Mucosa of rectum (tissue), 2 donors: ENCODE measurements around the gene LIMS2.

Experiments
- H3K27ac ChIP-seq, 2 donors: one replicate each; pipeline ENCODE4 v1.7.0; 2013; ENCODE audit warnings: inconsistent platforms in 2 of 2, low read depth in 2 of 2, low read length in 2 of 2
- H3K27me3 ChIP-seq, 2 donors: one replicate each; pipeline ENCODE4 v1.7.0; 2013; ENCODE audit warnings: low read length in 2 of 2; ENCODE audit not compliant: control insufficient read depth in 2 of 2, insufficient read depth in 2 of 2
- H3K36me3 ChIP-seq, 2 donors: one replicate each; pipeline ENCODE4 v1.7.0; 2013; ENCODE audit warnings: low read length in 2 of 2; ENCODE audit not compliant: control insufficient read depth in 2 of 2, insufficient read depth in 2 of 2
- H3K4me1 ChIP-seq, 2 donors: one replicate each; pipeline ENCODE4 v1.7.0; 2013; ENCODE audit warnings: low read length in 2 of 2, mild to moderate bottlenecking in 1 of 2; ENCODE audit not compliant: control insufficient read depth in 2 of 2, insufficient read depth in 2 of 2
- H3K4me3 ChIP-seq, 2 donors: one replicate each; pipeline ENCODE4 v1.7.0; 2013; ENCODE audit warnings: low read length in 2 of 2
- H3K9ac ChIP-seq, 2 donors: one replicate each; pipeline ENCODE4 v1.7.0; 2013; ENCODE audit warnings: low read length in 2 of 2, low read depth in 1 of 2, mild to moderate bottlenecking in 1 of 2
- H3K9me3 ChIP-seq, 2 donors: one replicate each; pipeline ENCODE4 v1.7.0; 2013; ENCODE audit warnings: low read length in 2 of 2; ENCODE audit not compliant: control insufficient read depth in 2 of 2
- donor health status: healthy.
- donor health status: Normal muscosa, but diverticular disease.

Gene LIMS2

DNA sequence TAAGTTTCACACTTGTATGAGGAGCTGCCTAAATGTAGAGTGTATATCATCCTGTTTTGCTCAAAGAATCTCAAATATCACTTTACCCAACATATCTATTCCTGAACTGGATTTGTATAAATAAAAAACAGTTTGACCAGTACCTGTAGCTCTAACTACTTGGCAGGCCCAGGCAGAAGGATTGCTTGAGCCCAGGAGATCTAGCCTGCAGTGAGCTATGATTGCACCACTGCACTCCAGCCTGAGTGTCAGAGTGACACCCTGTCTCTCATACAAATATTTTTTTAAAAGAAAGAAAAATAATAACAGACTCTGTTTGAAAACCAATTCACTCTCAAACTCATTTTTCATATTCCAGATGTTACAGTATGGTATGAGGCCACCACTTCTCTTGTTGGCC lies 7.7 kb upstream of the LIMS2 start:
- H3K27ac ChIP-seq: no peak overlapping the region
- peaks cover 0 to 3% of the 10 kb centered on the region in 2 donors for H3K4me1 ChIP-seq
- no peak overlapping the region for H3K9ac ChIP-seq
- H3K27me3 ChIP-seq: peaks cover 0 to 6% of the 10 kb centered on the region in 2 donors
- no peaks in the 10 kb centered on the region for H3K36me3 ChIP-seq
- no peak overlapping the region for H3K4me3 ChIP-seq
- H3K9me3 ChIP-seq: no peaks in the 10 kb centered on the region

DNA sequence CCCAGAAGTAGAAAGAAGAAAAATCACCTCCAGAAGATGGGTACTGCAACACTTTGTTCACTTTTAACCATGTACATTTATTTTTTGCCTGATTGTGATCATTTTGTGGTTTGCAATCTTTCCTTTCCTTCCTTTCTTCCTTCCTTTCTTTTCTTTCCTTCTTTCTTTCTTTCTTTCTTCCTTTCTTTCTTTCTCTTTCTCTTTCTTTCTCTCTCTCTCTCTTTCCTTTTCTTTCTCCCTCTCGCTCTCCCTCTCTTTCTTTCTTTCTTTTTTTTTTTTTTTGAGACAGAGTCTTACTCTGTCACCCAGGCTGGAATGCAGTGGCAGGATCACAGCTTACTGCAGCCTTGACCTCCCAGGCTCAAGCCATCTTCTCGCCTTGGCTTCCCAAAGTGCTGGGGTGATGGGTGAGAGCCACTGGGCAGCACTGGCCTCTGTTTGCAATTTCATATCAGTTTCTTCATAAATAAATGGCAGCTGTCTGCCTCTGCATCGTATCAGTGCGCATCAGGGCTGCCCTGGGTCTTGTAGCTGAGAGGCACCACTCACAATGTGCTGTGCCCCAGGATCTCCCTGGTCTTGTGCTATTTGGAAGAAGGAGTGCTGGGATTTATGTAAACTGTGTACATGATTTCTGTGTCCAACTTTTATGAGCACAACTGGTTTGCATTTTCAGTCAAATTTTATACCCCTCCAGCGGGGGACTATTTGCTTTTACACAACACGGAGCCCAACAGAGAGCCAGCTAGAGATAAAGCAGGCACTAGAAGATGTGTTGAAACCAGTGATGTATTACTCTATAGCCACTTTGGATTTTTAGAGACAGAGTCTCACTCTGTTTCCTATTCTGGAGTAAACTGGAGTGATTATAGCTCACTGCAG lies 6.9 kb upstream of the LIMS2 start:
- Histone ChIP-seq H3K9ac (no peak overlapping the region), H3K4me1 (peaks cover 0 to 3% of the 10 kb centered on the region in 2 donors), H3K27me3 (peaks cover 0 to 12% of the 10 kb centered on the region in 2 donors), H3K27ac (no peak overlapping the region), H3K36me3 (no peaks in the 10 kb centered on the region), H3K4me3 (no peak overlapping the region), H3K9me3 (no peaks in the 10 kb centered on the region)

DNA sequence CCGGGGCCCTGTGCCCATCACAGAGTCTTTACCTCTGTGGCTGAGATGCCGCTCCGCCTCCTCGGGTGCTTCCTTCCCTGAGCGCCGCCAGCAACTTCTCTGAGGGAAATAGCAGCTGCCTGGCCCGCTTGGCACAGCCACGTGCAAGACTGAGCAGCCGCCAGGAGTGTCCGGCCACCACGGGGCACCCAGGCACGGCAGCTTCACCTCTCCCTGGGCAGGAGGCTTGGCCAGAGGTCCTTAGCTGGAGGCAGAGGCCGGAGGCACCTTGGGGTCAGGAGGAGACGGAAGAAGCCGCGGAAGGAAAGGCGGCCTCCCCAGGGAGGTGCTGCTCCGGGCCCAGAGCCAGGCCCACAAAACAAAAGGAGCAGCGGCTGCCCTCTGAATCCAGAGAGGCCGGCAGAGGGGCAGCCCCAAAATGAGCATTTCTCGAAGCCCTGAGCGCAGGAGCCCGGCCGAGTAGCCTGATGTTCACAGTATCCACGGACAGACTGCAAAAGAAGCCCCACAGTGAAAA lies 6.0 kb upstream of the LIMS2 start:
- Histone ChIP-seq H3K27ac (no peak overlapping the region), H3K4me1 (peaks cover 0 to 3% of the 10 kb centered on the region in 2 donors)

DNA sequence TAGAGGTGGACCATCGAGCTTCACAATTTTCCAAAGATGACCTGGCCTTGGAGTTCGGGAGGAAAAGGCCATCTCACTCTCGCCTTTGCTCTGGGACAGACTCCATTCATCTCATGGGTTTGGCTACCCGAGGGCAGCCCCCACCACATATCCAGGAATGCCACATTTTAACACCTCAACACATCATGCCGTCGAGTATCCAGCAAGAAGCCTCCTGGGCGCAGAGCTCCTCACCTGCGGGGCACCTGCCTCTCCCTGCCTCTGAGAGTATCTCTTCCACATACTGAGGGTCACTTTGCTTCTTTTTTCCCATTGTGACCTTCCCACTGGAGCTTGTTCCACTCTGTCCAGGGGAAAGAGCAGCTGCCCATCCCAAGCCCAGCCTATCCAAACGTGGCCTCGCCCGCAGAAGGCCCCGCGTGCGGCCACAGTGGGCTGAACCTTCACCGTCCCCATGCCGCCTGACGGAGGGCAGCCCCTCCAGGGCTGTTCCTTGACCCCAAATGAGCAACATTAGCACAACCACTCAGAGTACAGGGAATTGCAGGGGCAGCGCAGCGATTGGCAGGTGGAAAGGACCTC lies 5.5 kb upstream of the LIMS2 start:
- no peak overlapping the region for H3K4me3 ChIP-seq
- peaks cover 11 to 19% of the 10 kb centered on the region in 2 donors for H3K27me3 ChIP-seq
- peaks cover 0 to 3% of the 10 kb centered on the region in 2 donors for H3K4me1 ChIP-seq
- no peaks in the 10 kb centered on the region for H3K36me3 ChIP-seq
- no peak overlapping the region for H3K9ac ChIP-seq
- no peak overlapping the region for H3K27ac ChIP-seq
- H3K9me3 ChIP-seq: no peaks in the 10 kb centered on the region

More for the DNA sequence above, 6.0 kb upstream of the LIMS2 start:
- Histone ChIP-seq H3K9ac (no peak overlapping the region), H3K9me3 (no peaks in the 10 kb centered on the region), H3K36me3 (no peaks in the 10 kb centered on the region), H3K4me3 (no peak overlapping the region), H3K27me3 (peaks cover 7 to 16% of the 10 kb centered on the region in 2 donors)

DNA sequence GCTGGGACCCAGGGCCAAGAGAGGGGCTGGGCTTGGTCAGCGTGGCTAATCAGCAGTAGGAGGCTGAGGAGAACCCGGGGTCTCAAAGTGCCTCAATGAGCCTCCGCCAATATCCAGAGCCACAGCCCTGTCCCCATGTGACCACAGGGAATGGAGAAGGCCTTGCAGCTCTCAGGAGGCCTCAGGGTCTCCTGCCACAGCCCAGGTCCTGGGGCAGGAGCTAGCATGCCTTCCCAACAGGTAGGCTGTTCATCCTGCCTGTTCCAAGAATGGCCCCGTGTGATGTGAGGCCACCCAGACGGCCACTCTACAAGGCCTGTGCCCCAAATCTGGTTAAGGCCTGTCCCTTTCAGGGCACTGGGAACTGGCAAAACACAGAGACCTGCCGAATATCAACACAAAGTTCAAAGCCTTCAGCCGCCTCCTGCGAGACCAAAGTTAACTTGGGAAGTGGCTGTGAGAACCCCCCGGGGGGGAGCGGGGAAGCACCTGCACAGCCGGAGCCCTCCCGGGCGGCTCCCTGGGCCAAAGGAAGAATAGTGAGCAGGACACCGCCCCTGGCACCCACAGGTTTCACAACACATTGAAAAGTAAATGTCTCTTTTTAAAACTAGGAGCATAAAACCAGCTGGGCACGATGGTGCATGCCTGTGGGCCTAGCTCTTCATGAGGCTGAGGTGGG lies 4.5 kb upstream of the LIMS2 start:
- H3K27ac ChIP-seq: no peak overlapping the region
- peaks cover under 1 to 3% of the 10 kb centered on the region in 2 donors for H3K4me1 ChIP-seq
- H3K36me3 ChIP-seq: no peaks in the 10 kb centered on the region
- H3K27me3 ChIP-seq: peaks cover 14 to 23% of the 10 kb centered on the region in 2 donors
- no peak overlapping the region for H3K9ac ChIP-seq
- no peak overlapping the region for H3K4me3 ChIP-seq
- no peaks in the 10 kb centered on the region for H3K9me3 ChIP-seq

DNA sequence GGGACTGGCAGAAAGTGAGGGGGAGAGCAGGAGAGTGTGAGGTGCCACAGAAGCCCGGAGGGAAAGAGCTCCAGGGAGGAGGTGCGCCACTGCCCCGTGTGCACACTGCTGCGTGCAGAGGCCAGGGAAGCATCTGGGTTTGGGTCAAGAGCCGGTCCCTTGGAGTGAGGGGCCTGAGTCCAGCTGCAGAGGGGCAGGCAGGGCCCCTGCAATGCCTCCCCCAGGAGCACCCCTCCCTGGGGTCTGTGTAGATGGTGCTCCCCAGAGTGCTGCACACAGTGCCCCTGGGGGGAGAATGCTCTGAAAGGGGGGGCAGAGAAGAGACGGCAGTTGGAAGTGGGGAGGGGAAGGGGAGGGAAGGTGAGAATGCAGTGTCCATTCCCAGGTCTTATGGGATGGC lies 3.7 kb upstream of the LIMS2 start:
- Histone ChIP-seq H3K9ac (no peak overlapping the region), H3K9me3 (no peaks in the 10 kb centered on the region), H3K27me3 (peaks cover 21 to 31% of the 10 kb centered on the region in 2 donors), H3K27ac (no peak overlapping the region), H3K4me1 (peaks cover 3 to 6% of the 10 kb centered on the region in 2 donors), H3K4me3 (no peak overlapping the region), H3K36me3 (no peaks in the 10 kb centered on the region)

DNA sequence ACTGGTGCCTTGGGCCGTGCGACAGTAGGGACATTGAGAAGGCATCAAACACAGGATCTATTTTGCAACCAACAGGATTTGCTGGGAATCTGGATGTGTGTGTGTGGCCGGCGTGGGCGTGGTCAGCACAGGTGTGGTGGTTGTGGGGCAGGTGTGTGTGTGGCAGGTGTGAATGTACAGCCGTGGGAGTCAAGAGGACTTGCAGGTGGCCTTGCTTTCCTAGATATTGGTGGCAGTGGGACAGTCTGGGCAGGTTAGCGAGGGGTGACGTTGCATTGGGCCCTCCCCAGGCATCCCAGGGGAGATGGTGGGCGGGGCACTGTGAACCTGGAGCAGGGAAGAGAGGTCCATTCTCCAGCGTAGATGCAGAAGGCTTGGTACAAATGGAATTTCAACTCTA lies 3.2 kb upstream of the LIMS2 start:
- Histone ChIP-seq H3K9ac (no peak overlapping the region), H3K27me3 (peaks cover 25 to 36% of the 10 kb centered on the region in 2 donors), H3K36me3 (no peaks in the 10 kb centered on the region), H3K27ac (no peak overlapping the region), H3K4me1 (peaks cover 3 to 6% of the 10 kb centered on the region in 2 donors), H3K9me3 (no peaks in the 10 kb centered on the region), H3K4me3 (no peak overlapping the region)

DNA sequence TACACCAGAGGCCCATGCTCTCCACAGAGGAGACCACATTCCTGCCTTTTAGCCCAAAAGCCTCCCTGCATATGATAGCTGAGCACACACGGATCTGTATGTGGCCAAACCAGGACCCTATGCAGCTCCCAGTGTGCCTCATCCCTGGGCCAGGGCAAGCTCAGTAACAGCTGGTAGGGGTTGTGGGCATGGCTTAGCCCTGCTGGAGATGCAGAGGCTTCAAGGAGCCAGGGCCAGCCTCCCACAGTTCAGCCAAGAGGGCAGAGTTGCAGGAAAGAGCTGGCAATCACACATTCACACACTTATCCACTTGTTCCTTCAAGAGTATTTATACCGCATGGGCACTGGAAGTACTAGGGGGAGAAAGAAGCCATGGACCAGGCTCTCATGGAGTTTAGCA lies 1.6 kb upstream of the LIMS2 start:
- Histone ChIP-seq H3K4me1 (peaks cover 3 to 6% of the 10 kb centered on the region in 2 donors), H3K9me3 (no peaks in the 10 kb centered on the region), H3K27me3 (peaks cover 25 to 45% of the 10 kb centered on the region in 2 donors), H3K4me3 (no peak overlapping the region), H3K27ac (no peak overlapping the region), H3K36me3 (no peaks in the 10 kb centered on the region), H3K9ac (no peak overlapping the region)

DNA sequence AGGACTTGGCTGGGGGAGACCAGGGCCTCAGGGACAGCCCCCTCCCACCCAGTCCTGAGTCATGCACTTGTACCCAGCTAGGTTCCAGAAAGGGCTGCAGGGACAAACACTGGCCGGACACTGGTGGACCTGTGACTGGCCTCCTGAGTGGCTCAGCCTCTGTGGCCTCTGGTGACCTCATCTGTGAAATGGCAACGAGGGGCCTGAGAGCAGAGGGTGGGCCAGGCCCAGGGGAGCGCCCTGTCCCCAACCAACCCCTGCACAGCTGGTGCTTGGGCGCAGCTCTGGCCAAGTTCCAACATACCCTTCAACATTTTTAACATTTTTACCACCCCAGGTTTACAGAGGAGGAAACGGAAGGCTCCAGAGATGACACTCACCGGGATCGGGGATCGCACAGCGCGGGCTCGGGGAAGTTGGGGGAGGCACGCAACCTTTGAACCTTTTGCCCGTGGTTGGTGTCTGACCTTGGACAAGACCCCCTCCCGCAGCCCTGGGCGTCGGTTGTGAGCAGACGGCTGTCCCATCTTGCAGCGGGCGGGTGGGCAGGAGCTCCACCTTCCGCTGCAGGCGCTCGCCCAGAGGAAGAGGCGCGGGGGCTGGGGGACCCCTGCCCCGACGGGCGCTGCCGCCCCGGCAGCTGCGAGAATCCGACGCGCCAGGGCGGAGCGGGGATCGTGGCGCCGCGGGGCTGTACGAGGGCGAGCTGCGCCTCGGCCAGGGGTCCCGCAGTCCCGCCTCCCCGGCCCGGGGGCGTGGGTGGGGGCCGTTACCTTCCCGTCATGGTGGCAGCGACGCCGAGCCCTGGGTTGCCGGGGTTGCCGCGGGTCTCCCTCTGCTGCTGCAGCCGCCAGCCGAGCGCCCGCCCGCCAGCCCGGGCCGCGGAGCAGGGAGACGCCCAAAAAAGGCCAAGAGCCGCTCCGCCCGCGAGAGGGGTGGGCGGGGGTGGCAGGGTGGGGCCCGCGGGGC lies 805 bp downstream of the LIMS2 start:
- peaks cover 25 to 56% of the 10 kb centered on the region in 2 donors for H3K27me3 ChIP-seq
- peak overlapping the region; percentile 62 to 63 for H3K9ac ChIP-seq
- H3K9me3 ChIP-seq: no peaks in the 10 kb centered on the region
- peak overlapping the region; percentile 59 to 66 for H3K4me3 ChIP-seq
- peak overlapping the region; percentile 67 to 78 for H3K27ac ChIP-seq
- H3K4me1 ChIP-seq: peaks cover 0 to 6% of the 10 kb centered on the region in 2 donors
- no peaks in the 10 kb centered on the region for H3K36me3 ChIP-seq
